ENCODE results near the gene HNRNPF.
"Not testable (repeated sequence)": the region's sequence is repeated elsewhere in the genome, so short reads cannot be mapped to it uniquely, and the experiment has no call there.

Gene HNRNPF

GRCh38 chr10:43424416-43424815 lies 15.4 kb upstream of the HNRNPF start:
- Histone ChIP-seq H3K4me3 (ENCODE audit: low read depth in 1 of 2, low read length in 1 of 2) (no peak overlapping the region), H3K4me1 (ENCODE audit: control insufficient read depth in 1 of 2, insufficient read depth in 1 of 2, low read depth in 1 of 2, low read length in 1 of 2) (peaks cover 18 to 23% of the 10 kb centered on the region in 2 experiments), H3K36me3 (no peaks in the 10 kb centered on the region), H3K27ac (no peak overlapping the region), H3K27me3 (no peaks in the 10 kb centered on the region), H3K9me3 (no peaks in the 10 kb centered on the region)
- no peak for TF ChIP-seq CTCF (IDR thresholded peaks at IDR 0.05)

GRCh38 chr10:43421944-43422343 lies 13.0 kb upstream of the HNRNPF start:
- H3K27me3 ChIP-seq; H3K4me3 ChIP-seq (ENCODE audit: low read depth in 1 of 2, low read length in 1 of 2); H3K36me3 ChIP-seq; H3K9me3 ChIP-seq: not testable (repeated sequence)
- H3K27ac ChIP-seq, result peak overlapping the region; percentile 97
- peaks cover 43 to 48% of the 10 kb centered on the region in 2 experiments for H3K4me1 ChIP-seq (ENCODE audit: control insufficient read depth in 1 of 2, insufficient read depth in 1 of 2, low read depth in 1 of 2, low read length in 1 of 2)

GRCh38 chr10:43421519-43421918 lies 12.5 kb upstream of the HNRNPF start:
- TF ChIP-seq CTCF (IDR thresholded peaks at IDR 0.05), result no peak
- peaks cover 45 to 49% of the 10 kb centered on the region in 2 experiments for H3K4me1 ChIP-seq (ENCODE audit: control insufficient read depth in 1 of 2, insufficient read depth in 1 of 2, low read depth in 1 of 2, low read length in 1 of 2)
- no peaks in the 10 kb centered on the region for H3K27me3 ChIP-seq
- no peaks in the 10 kb centered on the region for H3K9me3 ChIP-seq
- no peaks in the 10 kb centered on the region for H3K36me3 ChIP-seq
- H3K4me3 ChIP-seq (ENCODE audit: low read depth in 1 of 2, low read length in 1 of 2), result peak overlapping the region; percentile 78 to 84
- H3K27ac ChIP-seq, result peak overlapping the region; percentile 97

DNA sequence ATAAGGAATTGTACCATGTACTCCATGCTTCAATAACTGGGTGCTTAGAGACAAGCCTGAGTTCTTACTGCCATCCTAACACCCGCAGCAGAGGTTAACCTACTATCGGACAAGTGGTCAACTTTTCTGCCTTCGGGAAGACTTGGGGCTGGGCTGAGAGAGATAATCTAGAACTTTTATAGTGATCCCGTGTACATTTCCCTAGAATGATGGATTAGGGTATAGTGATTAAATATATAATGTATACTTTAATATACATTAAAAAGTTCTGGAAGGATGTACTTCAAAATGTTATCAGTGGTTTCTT lies 12.2 kb upstream of the HNRNPF start:
- Histone ChIP-seq H3K27me3 (no peaks in the 10 kb centered on the region), H3K4me1 (ENCODE audit: control insufficient read depth in 1 of 2, insufficient read depth in 1 of 2, low read depth in 1 of 2, low read length in 1 of 2) (peaks cover 49 to 50% of the 10 kb centered on the region in 2 experiments)

DNA sequence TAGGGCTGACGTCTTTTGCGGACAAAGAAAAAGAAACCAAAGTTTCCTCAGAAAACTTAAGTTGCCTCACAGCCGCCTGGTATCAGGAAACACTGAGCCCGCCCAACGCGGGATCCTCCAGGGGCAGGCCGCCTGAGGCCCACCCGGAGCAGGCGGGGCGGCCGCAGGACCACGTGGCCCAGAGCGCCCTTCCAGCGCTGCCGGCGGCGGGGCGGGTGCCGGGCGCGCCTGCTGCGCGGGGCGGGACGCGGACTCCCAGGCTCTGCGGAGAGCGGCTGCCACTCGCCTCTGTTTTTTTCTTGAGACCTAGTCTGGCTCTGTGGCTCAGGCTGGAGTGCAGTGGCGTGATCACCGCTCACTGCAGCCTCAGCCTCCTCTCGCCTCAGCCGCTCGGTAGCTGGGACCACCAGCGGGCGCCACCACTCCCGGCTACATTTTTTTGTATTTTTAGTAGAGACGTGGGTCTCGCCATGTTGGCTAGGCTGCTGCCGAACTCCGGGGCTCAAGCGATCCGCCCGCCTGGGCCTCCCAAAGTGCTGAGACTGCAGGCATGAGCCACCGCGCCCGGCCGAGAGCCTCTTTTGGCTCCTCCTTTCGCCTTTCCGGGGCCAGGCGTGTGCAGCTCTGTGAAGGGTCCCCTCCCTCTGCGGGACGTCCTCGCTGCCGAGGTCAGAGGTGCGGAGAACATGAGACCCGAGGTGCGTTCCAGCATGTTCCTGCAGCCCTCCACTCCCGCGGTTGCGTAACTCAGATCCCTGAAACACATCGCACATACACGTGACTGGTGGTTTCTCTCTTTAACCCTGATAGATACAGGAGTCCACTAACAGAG lies 11.6 kb upstream of the HNRNPF start:
- Histone ChIP-seq H3K27me3 (no peaks in the 10 kb centered on the region), H3K9me3 (no peaks in the 10 kb centered on the region), H3K4me1 (ENCODE audit: control insufficient read depth in 1 of 2, insufficient read depth in 1 of 2, low read depth in 1 of 2, low read length in 1 of 2) (peaks cover 51 to 52% of the 10 kb centered on the region in 2 experiments), H3K4me3 (ENCODE audit: low read depth in 1 of 2, low read length in 1 of 2) (peak overlapping the region; percentile 78 to 84), H3K36me3 (no peaks in the 10 kb centered on the region), H3K27ac (peak overlapping the region; percentile 97)
- peak; percentile 28 for TF ChIP-seq CTCF (IDR thresholded peaks at IDR 0.05)

More for the DNA sequence above, 12.2 kb upstream of the HNRNPF start:
- no peak for TF ChIP-seq CTCF (IDR thresholded peaks at IDR 0.05)
- Histone ChIP-seq H3K9me3 (no peaks in the 10 kb centered on the region), H3K36me3 (no peaks in the 10 kb centered on the region), H3K27ac (peak overlapping the region; percentile 97), H3K4me3 (ENCODE audit: low read depth in 1 of 2, low read length in 1 of 2) (peak overlapping the region; percentile 78 to 84)

DNA sequence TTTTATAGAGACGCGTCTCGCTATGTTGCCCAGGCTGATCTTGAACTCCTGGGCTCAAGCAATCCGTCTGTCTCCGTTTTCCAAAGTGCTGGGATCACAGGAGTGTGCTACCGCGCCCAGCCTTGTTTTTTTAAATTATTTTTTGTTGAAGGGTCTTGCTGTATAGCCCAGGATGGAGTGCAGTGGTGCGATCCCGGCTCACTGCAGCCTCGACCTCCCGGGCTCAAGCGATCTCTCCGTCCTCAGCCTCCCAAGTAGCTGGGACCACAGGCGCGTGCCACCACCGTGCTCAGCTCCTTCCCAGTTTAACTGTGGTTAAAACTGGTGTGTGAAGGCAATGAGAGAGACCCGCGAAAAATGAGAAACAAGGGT lies 11.0 kb upstream of the HNRNPF start:
- H3K4me1 ChIP-seq (ENCODE audit: control insufficient read depth in 1 of 2, insufficient read depth in 1 of 2, low read depth in 1 of 2, low read length in 1 of 2), result peaks cover 51 to 52% of the 10 kb centered on the region in 2 experiments
- no peaks in the 10 kb centered on the region for H3K9me3 ChIP-seq
- TF ChIP-seq CTCF (IDR thresholded peaks at IDR 0.05), result no peak
- H3K27ac ChIP-seq, result peak overlapping the region; percentile 97
- H3K27me3 ChIP-seq, result no peaks in the 10 kb centered on the region
- no peaks in the 10 kb centered on the region for H3K36me3 ChIP-seq
- H3K4me3 ChIP-seq (ENCODE audit: low read depth in 1 of 2, low read length in 1 of 2), result peak overlapping the region; percentile 78 to 84

Measured in neutrophil (primary cell).